ENCODE results near the gene RNU6-1.

The RNU6-1 gene

GRCh38 chr15:67855842-67856241 lies 16.0 kb upstream of the RNU6-1 start:
- DNase-seq, result no peak

GRCh38 chr15:67854358-67854757 lies 14.5 kb upstream of the RNU6-1 start:
- DNase-seq, result no peak

- DNase-seq, result no peak
Measured at GRCh38 chr15:67853454-67853853, 13.6 kb upstream of the RNU6-1 start.

- DNase-seq, result peak; percentile 41
Measured at GRCh38 chr15:67852418-67852817, 12.6 kb upstream of the RNU6-1 start.

GRCh38 chr15:67850994-67851571 lies 11.2 kb upstream of the RNU6-1 start:
- peak; percentile 52 for DNase-seq

GRCh38 chr15:67850336-67850735 lies 10.5 kb upstream of the RNU6-1 start:
- no peak for DNase-seq

- DNase-seq, result no peak
Measured at GRCh38 chr15:67849538-67849937, 9.7 kb upstream of the RNU6-1 start.

GRCh38 chr15:67845974-67846373 lies 6.1 kb upstream of the RNU6-1 start:
- DNase-seq, result no peak

- DNase-seq, result no peak
Measured at GRCh38 chr15:67843571-67844387, 3.9 kb upstream of the RNU6-1 start.

- DNase-seq, result no peak
Measured at GRCh38 chr15:67843092-67843501, 3.3 kb upstream of the RNU6-1 start.

GRCh38 chr15:67841513-67841762 lies 1.6 kb upstream of the RNU6-1 start:
- DNase-seq, result no peak

- peak; percentile 57 for DNase-seq
Measured at GRCh38 chr15:67840749-67841512, 1.1 kb upstream of the RNU6-1 start.

- DNase-seq, result peak; percentile 69
Measured at GRCh38 chr15:67839499-67839928, 331 bp downstream of the RNU6-1 start.

GRCh38 chr15:67838789-67839332 lies 984 bp downstream of the RNU6-1 start:
- DNase-seq, result peak; percentile 67

GRCh38 chr15:67836955-67837354 lies 2.9 kb downstream of the RNU6-1 start:
- DNase-seq, result no peak

GRCh38 chr15:67836477-67836876 lies 3.4 kb downstream of the RNU6-1 start:
- peak; percentile 79 for DNase-seq

- no peak for DNase-seq
Measured at GRCh38 chr15:67836134-67836455, 3.8 kb downstream of the RNU6-1 start.

GRCh38 chr15:67835297-67836133 lies 4.3 kb downstream of the RNU6-1 start:
- no peak for DNase-seq

GRCh38 chr15:67834581-67835296 lies 5.1 kb downstream of the RNU6-1 start:
- no peak for DNase-seq

GRCh38 chr15:67833710-67834511 lies 5.9 kb downstream of the RNU6-1 start:
- DNase-seq, result peak; percentile 78
